ENCODE data around the gene NRARP.
"Not testable (repeated sequence)": the region's sequence is repeated elsewhere in the genome, so short reads cannot be mapped to it uniquely, and the experiment has no call there.

Gene NRARP

DNA sequence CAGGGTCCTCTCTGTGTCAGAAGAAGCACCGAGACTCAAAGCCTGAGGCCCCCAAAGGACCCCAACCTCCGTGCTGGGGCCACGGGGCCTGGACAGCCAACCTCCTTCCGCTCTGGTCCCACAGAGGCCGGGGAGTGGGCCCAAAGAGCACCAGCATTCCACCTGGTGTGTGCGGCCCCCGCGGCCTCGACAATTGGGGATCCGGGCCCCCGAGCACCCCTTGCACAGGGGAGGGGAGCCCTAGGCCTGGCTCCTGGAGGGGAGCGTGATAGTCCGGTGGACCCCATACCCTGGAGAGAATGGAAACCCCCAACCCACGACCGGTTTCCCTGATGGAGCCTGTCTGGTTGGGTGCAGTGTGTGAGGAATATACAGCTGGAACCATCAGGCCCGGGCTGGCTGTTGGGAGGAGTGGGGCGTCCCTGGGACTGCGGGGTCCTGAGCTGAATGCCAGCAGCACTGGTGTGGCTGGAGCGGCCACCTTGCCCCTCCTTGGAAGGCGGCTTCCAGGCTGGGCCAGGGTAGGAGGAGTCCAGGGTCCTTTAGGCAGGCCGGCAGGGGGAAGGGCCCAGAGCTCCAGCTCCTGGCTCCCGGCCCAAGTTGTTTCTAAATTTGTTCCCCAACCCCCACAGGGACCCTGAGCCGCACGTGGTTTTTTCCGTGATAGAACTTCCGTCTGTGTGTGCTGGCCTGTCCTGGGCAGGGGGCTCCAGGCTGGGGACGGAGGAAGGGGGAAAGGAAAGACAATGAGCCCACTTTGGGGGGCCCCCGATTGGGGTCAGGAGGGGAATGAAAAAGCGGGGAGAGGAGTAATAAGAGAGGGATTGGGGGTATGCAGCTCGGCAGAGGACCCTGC, 25.4 kb downstream of the NRARP start:
- DNase-seq, result peak; percentile 66 to 80 (median 75)

DNA sequence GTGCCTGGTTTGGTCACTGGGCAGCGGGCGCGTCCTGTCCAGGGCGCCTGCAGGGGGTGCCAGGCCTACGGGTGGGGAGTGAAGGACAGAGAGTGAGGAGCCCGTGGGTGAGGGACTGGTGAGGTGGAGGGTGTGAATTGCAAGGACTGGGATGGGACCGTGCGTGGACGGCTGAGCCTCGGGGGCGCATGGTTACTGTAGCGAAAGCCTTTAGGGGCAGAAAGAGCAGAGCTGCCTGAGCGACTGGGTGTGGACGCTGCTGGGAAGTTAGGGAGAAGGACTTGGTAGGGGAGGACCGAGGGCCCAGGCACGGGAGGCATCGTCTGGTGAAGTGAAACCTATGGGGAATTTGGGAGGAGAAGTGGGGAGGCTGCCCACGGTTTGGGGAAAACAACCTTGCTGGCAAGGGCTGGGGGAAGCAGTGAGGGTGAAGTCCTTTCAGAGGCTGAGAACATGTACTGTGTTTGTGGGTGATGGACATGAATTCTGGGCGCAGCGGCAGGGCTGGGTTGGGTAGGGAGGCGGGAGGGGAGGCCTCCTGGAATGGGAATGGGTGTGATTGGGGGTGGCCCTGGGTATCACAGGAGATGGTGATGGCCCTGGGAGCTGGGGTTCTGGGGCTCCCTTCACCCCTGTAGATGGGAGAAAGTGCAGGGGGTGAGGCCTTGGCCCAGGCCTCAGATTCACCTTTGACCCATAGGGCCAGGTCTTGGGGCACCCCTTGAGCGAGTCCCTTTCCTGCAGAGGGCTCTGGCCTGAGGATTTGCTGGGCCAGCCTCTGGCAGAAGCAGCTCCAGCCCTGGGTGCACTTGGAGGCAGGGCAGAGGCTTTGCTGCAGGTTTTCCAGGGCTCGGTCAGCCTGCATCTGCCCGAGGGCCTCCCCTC, 26.2 kb downstream of the NRARP start:
- DNase-seq, result peak in 2 of 4 experiments; percentile 29 to 49

GRCh38 chr9:137275203-137275587, 26.9 kb downstream of the NRARP start:
- peak in 1 of 4 experiments; percentile 2 for DNase-seq

DNA sequence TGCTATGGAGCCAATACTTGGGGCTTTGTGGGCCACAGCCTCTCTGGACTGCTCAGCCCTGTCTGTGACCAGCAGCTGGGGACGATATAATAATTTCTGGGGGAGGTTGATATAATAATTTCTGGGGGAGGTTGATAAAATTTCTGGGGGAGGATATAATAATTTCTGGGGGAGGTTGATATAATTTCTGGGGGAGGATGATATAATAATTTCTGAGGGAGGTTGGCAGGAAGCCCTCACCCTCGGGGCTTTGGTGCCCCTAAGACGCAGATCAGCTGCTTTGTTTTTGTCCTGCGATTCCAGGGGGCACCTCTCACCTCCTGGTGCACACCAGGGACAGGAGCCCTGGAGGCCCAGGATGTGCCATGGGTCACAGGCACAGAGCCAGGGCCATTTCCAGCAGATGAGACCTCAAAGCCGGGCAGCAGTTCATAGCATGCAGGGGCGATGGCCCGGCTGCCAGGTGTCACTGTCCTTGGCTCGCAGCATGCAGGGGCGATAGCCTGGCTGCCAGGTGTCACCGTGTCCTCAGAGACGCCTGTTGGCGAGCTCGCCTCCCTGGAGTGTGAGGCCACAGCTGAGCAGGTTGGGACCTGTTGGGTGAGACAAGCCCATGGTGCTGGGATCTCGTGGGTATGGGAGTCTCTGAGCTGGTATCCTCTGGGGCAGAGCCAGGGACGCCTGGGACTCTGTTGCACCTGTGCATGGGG, 28.3 kb downstream of the NRARP start:
- DNase-seq, result peak in 1 of 4 experiments; percentile 0

- no peak for DNase-seq
These were observed 29.0 kb downstream of the NRARP start for GRCh38 chr9:137273095-137273490.

- DNase-seq, result no peak
These were observed 29.6 kb downstream of the NRARP start for GRCh38 chr9:137272241-137273094.

GRCh38 chr9:137271696-137272076, 30.4 kb downstream of the NRARP start:
- no peak for DNase-seq

DNA sequence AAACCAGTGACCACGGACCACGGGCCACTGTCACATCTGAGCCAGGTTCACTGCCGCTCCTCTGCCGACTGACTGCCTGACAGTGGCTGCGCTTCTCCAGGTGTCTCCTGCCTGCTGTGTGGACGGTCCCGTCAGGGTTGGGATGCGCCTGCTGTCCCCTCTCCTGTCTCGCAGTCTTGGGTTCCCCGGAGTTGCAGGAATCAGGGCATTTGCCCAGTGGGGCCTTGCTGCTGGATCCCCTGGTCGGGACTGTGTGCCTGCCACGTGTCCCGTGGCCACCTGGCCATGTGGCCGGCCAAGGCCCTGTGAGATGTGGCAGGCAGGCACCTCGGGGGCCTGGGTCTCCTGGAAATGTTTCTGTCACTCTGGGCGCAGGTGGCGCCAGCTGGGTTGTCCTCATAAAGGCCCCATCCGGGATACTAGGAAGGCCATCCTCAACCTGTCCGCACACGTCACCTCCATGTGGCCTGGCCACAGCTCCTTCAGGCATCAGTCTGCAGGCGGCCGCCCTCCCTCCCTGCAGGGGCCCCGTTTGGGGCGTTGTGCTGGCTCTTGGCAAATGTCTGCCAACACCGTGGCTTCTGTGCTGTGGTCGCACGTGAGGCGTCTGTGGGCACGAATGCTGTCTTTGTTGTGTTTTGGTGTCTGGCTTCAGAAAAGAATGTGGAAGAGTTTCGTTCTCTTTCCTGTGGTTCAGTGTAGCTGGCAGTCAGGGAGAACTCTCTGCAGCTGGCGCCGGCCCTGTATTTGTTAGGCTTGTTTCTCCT, 31.0 kb downstream of the NRARP start:
- no peak for DNase-seq

DNA sequence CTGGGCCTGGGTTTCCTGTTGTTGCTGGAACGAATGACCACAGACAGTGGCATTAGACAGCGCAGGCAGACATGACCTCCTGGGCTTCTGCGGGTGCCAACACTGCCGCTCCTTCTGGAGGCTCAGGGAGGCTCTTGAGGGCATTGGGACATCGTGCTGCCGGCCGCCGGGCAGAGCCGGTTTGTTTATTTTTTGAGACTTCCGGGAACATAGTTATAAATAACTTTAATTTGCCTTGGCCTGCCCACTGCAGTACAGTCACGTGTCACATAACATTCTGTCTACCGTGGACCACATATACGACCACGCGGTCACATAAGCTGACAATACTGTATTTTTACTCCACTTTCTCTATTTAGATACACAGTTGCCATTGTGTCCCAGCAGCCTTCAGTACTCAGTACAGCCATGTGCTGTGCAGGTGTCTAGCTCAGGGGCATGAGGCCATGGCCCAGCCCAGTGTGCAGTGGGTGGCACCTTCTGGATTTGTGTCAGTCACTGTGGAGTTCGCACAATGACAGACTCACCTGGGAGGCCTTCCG, 32.8 kb downstream of the NRARP start:
- DNase-seq, result peak in 2 of 4 experiments; percentile 18 to 37

GRCh38 chr9:137268538-137269201, 33.4 kb downstream of the NRARP start:
- peak in 3 of 4 experiments; percentile 18 to 37 (median 26) for DNase-seq

GRCh38 chr9:137267933-137268355, 34.1 kb downstream of the NRARP start:
- peak in 1 of 4 experiments; percentile 2 for DNase-seq

GRCh38 chr9:137266585-137267453, 35.3 kb downstream of the NRARP start:
- peak in 1 of 4 experiments; percentile 1 for DNase-seq

- peak in 1 of 4 experiments; percentile 0 for DNase-seq
These were observed 35.9 kb downstream of the NRARP start for GRCh38 chr9:137266162-137266527.

DNA sequence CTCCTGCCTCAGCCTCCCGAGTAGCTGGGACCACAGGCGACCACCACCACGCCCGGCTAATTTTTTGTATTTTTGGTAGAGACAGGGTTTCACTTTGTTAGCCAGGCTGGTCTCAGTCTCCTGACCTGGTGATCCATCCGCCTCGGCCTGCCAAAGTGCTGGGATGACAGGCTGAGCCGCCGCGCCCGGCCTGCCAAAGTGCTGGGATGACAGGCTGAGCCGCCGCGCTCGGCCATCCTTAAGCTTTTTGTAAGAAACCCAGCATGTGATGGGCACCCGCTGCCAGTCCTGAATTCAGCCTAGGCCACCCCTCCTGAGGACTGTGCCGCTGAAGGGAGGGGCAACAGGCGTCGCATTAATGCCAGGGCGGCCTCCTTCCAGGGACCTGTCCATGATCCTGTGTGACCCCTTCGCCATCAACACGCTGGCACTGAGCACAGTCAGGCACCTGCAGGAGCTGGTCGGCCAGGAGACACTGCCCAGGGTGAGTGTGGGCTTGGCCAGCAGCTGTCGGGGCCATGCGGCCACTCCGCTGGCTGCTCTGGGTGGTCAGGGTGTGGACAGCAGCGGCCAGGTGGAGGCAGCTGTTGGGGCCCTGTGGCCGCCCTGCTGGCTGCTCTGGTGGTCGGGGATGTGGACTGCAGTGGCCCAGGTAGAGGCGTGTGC, 36.4 kb downstream of the NRARP start:
- no peak for DNase-seq

- no peak for DNase-seq
These were observed 38.0 kb downstream of the NRARP start for GRCh38 chr9:137264067-137264466.

GRCh38 chr9:137263506-137263905, 38.6 kb downstream of the NRARP start:
- no peak for DNase-seq

DNA sequence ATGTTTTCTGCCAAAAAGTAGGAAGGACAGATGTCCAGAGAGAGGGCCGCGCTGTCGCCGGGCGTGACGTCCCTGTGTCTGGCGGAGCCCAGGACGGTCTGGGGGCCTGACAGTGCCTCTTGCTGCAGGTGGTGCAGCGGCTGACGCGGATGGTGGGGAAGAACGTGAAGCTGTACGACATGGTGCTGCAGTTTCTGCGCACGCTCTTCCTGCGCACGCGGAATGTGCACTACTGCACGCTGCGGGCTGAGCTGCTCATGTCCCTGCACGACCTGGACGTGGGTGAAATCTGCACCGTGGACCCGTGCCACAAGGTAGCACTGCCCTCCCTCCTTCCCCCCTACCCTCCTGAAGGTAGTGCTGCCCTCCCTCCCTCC, 39.2 kb downstream of the NRARP start:
- no peak for DNase-seq

DNA sequence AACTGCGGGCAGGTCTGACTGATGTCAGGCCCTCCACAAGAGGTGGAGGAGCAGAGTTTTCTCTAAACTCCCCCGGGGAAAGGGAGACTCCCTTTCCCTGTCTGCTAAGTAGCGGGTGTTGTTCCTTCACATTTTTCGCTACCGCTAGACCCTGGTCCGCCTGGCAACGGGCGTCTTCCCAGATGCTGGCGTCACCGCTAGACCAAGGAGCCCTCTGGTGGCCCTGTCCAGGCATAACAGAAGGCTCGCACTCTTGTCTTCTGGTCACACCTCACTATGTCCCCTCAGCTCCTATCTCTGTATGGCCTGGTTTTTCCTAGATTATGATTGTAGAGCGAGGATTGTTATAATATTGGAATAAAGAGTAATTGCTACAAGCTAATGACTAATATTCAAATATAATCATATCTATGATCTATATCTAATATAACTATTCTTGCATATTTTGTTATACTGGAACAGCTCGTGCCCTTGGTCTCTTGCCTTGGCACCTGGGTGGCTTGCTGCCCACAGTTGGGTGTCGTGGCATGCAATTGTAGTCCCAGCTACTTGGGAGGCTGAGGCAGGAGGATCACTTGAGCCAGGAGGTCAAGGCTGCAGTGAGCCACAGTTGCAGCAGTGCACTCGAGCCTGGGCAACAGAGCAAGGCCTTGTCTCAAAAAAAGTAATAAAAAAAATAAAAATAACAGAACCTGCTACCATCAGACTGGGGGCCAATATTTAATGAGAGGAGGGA, 39.7 kb downstream of the NRARP start:
- not testable (repeated sequence) for DNase-seq
